Fibroblast of mammary gland (primary cell): ENCODE data around the gene DENND5A.
"Not testable (repeated sequence)": the region's sequence is repeated elsewhere in the genome, so short reads cannot be mapped to it uniquely, and the experiment has no call there.

Source experiments
- DNase-seq: peaks from one replicate; pipeline ENCODE4 v3.0.0-alpha.2; 2010; ENCODE audit warnings: low read depth
- H3K4me3 ChIP-seq: 2 replicates; pipeline ENCODE4 v1.5.1; 2011; ENCODE audit warnings: low read depth, mild to moderate bottlenecking, low read length, moderate library complexity; ENCODE audit not compliant: control insufficient read depth
- TF ChIP-seq, protein P1 (sequence below): conservative IDR thresholded peaks from 2 replicates; pipeline ENCODE4 v1.5.1; 2011; ENCODE audit warnings: low read depth, low read length, inconsistent platforms; ENCODE audit not compliant: control insufficient read depth, insufficient read depth

DENND5A gene

DNA sequence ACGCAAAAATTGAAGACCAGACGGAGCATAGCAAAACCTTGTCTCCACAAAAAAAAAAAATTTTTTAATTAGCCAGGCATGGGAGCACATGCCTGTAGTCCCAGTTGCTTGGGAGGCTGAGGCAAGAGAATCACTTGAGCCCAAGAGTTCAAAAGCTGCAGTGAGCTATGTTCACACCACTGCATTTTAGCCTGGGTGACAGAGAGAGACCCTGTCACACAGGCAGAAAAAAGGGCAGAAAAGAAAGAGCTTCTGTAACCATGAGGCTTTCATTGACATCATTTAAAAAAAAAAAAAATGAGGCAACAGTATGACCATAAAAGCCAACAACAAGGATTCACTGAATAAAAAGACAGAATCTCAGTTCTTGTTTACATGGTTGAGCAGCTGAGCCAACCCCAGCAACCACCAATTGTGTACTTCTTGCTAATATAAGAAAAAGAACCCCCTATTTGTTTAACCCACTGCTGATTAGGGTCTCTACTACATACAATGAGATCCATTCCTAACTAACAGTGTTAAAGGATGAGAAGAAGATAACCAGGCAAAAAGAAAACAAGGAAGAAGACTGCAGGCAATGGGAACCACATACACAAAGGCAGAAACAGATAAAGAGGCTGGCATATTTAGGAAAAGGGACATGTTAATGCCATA lies 87.6 kb downstream of the DENND5A start:
- no peak for DNase-seq
- TF ChIP-seq, protein P1, sequence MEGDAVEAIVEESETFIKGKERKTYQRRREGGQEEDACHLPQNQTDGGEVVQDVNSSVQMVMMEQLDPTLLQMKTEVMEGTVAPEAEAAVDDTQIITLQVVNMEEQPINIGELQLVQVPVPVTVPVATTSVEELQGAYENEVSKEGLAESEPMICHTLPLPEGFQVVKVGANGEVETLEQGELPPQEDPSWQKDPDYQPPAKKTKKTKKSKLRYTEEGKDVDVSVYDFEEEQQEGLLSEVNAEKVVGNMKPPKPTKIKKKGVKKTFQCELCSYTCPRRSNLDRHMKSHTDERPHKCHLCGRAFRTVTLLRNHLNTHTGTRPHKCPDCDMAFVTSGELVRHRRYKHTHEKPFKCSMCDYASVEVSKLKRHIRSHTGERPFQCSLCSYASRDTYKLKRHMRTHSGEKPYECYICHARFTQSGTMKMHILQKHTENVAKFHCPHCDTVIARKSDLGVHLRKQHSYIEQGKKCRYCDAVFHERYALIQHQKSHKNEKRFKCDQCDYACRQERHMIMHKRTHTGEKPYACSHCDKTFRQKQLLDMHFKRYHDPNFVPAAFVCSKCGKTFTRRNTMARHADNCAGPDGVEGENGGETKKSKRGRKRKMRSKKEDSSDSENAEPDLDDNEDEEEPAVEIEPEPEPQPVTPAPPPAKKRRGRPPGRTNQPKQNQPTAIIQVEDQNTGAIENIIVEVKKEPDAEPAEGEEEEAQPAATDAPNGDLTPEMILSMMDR, result no peak
- H3K4me3 ChIP-seq, result no peak overlapping the region

DNA sequence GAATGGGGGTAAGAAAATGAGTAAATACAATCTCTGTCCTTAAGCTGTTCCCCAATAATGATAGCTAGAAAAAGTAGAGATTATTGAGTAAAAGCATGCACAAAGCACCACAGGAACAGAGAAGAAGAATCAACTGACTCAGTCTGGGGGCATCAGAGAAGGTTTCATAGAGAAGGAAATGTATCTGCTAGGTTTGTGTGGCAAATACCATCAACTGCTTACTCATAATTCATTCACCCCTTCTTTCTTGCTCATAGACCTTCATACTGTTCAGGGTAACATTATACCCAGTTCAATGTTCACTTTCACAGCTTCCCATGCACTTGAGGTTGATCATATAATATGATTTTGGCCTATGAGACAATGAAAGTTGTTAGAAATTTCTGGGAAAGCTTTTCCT lies 88.6 kb downstream of the DENND5A start:
- H3K4me3 ChIP-seq, result no peak overlapping the region
- no peak for DNase-seq
- TF ChIP-seq, protein P1, result no peak

DNA sequence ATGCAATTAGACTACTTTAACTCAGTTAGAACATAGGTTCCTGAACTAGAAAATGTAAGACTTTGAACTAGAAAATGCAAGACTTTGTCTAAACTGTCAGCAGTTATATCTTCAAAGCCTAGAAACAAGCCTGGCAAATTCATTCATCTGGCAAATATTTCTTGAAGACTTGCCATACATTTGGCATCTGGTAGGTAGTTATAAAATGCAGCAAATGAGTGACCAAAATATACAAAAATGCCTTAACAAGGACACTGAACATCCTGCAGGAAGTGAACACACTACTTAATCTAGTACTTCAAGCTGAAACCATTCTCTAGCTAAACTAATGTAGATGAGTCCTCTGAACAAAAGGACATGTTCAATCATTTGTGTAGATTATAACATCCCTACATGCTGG lies 89.0 kb downstream of the DENND5A start:
- TF ChIP-seq, protein P1, result no peak
- no peak for DNase-seq
- no peak overlapping the region for H3K4me3 ChIP-seq

DNA sequence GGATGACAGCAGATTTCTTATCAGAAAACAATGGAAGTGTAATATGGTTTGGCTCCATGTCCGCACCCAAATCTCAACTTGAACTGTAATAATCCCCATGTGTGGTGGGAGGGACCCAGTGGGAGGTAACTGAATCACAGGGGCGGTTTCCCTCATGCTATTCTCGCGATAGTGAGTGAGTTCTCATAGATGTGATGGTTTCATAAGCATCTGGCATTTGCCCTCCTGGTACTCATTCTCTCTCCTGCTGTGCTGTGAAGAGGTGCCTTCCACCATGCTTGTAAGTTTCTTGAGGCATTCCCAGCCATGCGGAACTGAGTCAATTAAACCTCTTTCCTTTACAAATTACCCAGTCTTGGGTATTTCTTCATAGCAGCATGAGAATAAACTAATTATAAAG lies 92.8 kb downstream of the DENND5A start:
- no peak overlapping the region for H3K4me3 ChIP-seq
- TF ChIP-seq, protein P1, result no peak
- no peak for DNase-seq

DNA sequence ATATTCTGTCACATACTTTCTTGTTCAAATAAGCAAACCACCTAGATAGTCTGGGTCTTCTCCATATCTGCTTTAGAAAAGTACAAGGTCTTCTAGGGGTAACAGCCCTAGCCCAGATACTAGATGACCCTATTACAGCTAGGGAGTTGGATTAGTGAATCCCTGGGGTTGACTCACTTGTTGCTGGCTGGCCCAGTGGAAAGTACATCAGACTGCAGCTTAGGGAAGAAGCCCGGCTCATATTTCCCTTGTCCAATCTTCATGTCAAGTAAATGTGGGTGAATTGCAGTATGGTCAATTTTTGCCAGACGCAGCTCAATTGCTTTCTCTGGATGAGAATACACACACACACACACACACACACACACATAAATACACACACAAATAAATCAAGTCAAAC lies 94.7 kb downstream of the DENND5A start:
- TF ChIP-seq, protein P1, result no peak
- peak; percentile 76 for DNase-seq
- no peak overlapping the region for H3K4me3 ChIP-seq

DNA sequence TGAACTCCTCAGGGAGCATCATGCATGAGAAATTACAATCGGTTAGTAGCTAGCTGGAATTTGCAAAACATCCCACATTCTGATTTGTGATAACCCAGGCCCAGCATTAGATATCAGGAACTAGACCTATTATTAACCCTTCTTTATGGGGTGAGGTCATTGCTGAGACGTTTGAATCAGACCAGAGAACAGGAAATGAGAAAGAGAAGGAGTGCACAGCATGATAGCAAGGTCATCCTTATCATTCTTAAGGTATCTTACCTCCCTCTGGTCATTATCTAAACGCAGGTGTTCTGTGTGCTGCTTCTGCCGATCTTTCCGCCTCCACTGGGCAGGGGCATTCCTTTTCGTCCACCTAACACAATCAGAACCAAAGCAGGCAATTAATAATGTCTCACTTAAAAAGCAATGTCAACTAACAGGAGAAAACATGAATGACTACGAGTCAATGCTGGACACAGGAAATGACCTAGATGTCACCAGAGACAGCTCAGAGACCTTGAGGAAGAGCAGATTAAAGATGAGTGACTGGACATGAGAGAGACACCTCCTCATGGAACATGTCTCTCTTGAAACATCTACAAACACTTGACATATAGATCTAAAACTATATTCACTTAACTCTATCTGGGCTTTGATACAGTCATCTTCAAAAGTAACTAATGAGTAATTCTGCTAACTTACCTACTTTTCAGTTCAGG lies 95.4 kb downstream of the DENND5A start:
- no peak for DNase-seq
- TF ChIP-seq, protein P1, result no peak
- no peak overlapping the region for H3K4me3 ChIP-seq

DNA sequence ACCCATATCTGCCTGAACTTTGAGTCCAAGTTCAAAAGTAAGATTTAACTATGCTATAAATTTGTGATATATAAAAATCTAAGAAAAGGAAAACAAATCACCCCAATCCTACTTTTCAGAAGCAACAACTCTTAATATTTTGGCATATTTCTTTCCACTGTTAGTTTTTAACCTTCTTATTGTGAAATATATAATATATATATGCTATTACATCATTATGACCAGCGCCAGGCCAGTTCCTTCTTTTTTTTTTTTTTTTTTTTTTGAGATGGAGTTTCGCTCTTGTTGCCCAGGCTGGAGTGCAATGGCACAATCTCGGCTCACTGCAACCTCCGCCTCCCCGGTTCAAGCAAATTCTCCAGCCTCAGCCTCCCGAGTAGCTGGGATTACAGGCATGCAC lies 103.2 kb downstream of the DENND5A start:
- DNase-seq, H3K4me3 ChIP-seq: not testable (repeated sequence)
